Lung (tissue), 16 donors: Measurements from ENCODE around the gene EQTN. TPM values are rescaled to one million over a fixed set of nuclear protein-coding genes. Genes with fewer than 3 reads are reported as not detected.

Source experiments
- ATAC-seq: fragments of 200-7000 bp; cut with Tn5 transposase; one replicate; pipeline ENCODE4 v1.9.1; 2020; ENCODE audit warnings: moderate number of reproducible peaks; ENCODE audit not compliant: insufficient read depth, low FRiP score
- DNase-seq, 3 donors: peaks; one replicate each; pipeline ENCODE4 v3.0.0-alpha.2; 2013 to 2017
- H3K27ac ChIP-seq, 2 donors: one replicate each; pipeline ENCODE4 v1.5.1; 2013; ENCODE audit warnings: mild to moderate bottlenecking in 2 of 2, moderate library complexity in 2 of 2, control low read depth in 1 of 2, inconsistent platforms in 1 of 2, low read depth in 1 of 2, low read length in 1 of 2
- H3K27me3 ChIP-seq, 3 donors: one replicate each; pipeline ENCODE4 v1.5.1; 2013; ENCODE audit warnings: low read length in 2 of 3; ENCODE audit not compliant: control insufficient read depth in 3 of 3, insufficient read depth in 3 of 3
- H3K36me3 ChIP-seq, 4 donors: one replicate each; pipeline ENCODE4 v1.5.1; 2013; ENCODE audit warnings: low read length in 4 of 4, mild to moderate bottlenecking in 1 of 4, moderate library complexity in 1 of 4; ENCODE audit not compliant: control insufficient read depth in 4 of 4, insufficient read depth in 4 of 4
- H3K4me1 ChIP-seq, 5 donors: one replicate each; pipeline ENCODE4 v1.5.1; 2013; ENCODE audit warnings: low read length in 5 of 5, mild to moderate bottlenecking in 2 of 5, moderate library complexity in 1 of 5; ENCODE audit not compliant: control insufficient read depth in 5 of 5, insufficient read depth in 5 of 5
- H3K4me3 ChIP-seq: one replicate; pipeline ENCODE4 v1.5.1; 2013; ENCODE audit warnings: mild to moderate bottlenecking, control low read depth, moderate library complexity
- H3K9ac ChIP-seq, 2 donors: one replicate each; pipeline ENCODE4 v1.5.1; 2013; ENCODE audit warnings: low read length in 2 of 2, control low read depth in 1 of 2; ENCODE audit not compliant: insufficient read depth in 1 of 2
- H3K9me3 ChIP-seq, 4 donors: one replicate each; pipeline ENCODE4 v1.5.1; 2013; ENCODE audit warnings: low read length in 3 of 4, mild to moderate bottlenecking in 1 of 4, moderate library complexity in 1 of 4; ENCODE audit not compliant: control insufficient read depth in 4 of 4, insufficient read depth in 3 of 4
- WGBS, 2 donors: extraction: QIAGEN DNeasy Blood & Tissue Kit; methylation state at CpG; one replicate each; pipeline ENCODE4 v1.1.7; 2013; 5-methylcytosine and 5-hydroxymethylcytosine counted together
- long read RNA-seq, 5 donors: transcript quantifications; one replicate each; lab custom pipeline, GENCODE V29; 2026
- polyA plus RNA-seq, 2 donors: library from polyadenylated mRNA; stranded (reverse); fragments of 200-250 nt; gene quantifications; one replicate each; pipeline ENCODE4 v1.2.1, GENCODE V29; 2013
- total RNA-seq, 2 donors: library from RNA; depleted of rRNA in 1 of 2; stranded (reverse); fragments of >200 nt in 1 of 2; gene quantifications; one replicate each; pipeline ENCODE4 v1.2.1, GENCODE V29; 2014 to 2021
- TF ChIP-seq, protein P1 (sequence below): IDR thresholded peaks from 2 replicates; pipeline ENCODE4 v1.5.1; 2012; ENCODE audit warnings: mild to moderate bottlenecking; ENCODE audit errors: control extremely low read depth, extremely low read depth
- donor health status: control.
- donor health status: control.
- donor health status: Bipolar disorder and iron deficiency.
- donor health status: healthy.
- donor health status: DM: yes; HTN: yes; CAD: no.

EQTN gene
- total RNA-seq (1 to 10 TPM in 1 of 2 donors, not detected in 1; 1.5 TPM), polyA plus RNA-seq (under 1 TPM in 1 of 2 donors, not detected in 1; 0.26 TPM)
- long read RNA-seq, donor 1 = 0 reads
- long read RNA-seq, donor 2 = 0 reads
- long read RNA-seq, donor 3 = 0 reads
- long read RNA-seq, donor 4 = 0 reads
- long read RNA-seq, donor 5 = 0 reads

DNA sequence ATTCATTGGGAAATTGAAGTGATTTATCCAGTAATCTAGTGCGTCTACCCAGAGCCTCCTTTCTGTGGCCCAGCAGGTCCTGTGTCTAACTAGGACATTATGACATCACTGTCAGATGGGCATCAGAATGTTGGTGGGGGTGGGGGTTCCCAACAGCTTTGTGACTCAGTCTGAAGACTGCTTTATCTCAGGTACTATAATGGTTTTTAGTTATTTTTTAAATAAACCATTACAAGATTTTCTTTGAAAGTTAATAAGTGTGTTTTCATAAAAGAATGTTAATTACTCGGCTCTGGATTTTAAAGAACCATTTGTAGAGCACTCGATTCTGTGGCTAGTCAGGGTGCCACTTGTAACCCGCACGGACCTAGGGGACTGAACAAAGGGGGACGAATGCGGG, at the start of gene EQTN:
TSS of gene EQTN (minus strand) at position 101 of the 400 bp plus-strand sequence. CDS start at position 6, 95 bp downstream.
- TF ChIP-seq, protein P1, sequence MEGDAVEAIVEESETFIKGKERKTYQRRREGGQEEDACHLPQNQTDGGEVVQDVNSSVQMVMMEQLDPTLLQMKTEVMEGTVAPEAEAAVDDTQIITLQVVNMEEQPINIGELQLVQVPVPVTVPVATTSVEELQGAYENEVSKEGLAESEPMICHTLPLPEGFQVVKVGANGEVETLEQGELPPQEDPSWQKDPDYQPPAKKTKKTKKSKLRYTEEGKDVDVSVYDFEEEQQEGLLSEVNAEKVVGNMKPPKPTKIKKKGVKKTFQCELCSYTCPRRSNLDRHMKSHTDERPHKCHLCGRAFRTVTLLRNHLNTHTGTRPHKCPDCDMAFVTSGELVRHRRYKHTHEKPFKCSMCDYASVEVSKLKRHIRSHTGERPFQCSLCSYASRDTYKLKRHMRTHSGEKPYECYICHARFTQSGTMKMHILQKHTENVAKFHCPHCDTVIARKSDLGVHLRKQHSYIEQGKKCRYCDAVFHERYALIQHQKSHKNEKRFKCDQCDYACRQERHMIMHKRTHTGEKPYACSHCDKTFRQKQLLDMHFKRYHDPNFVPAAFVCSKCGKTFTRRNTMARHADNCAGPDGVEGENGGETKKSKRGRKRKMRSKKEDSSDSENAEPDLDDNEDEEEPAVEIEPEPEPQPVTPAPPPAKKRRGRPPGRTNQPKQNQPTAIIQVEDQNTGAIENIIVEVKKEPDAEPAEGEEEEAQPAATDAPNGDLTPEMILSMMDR = no peak

DNA sequence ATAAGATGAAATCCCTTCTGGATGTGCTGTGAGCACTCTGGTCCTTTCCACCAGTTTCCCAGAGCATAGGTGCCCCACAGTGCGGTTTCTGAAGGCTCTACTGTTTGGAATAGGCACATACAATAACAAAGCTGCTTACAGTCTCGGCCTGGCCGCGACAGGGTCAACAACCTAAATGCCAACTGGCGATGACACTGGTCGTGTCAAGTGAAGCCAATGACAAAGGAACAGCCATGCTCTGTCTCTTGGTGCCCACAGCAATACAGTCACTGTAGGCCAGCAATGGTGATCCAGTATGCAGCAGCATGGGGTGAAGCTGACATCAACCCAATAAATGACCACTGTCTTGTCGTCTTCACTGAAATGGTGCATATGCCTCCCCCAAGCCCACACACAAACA, 47.8 kb upstream of the EQTN start:
- DNase-seq (no peak), ATAC-seq (no peak)
- H3K9me3 ChIP-seq = no peaks in the 10 kb centered on the region
- TF ChIP-seq, protein P1 = no peak
- WGBS, 2 donors = 95 to 96% methylated on average over 7 of the region's 7 CpGs
- H3K27me3 ChIP-seq = no peaks in the 10 kb centered on the region
- no peak overlapping the region for H3K9ac ChIP-seq
- peaks cover 0 to 40% (median 7%) of the 10 kb centered on the region in 5 donors for H3K4me1 ChIP-seq
- H3K4me3 ChIP-seq = no peak overlapping the region
- no peaks in the 10 kb centered on the region for H3K36me3 ChIP-seq
- H3K27ac ChIP-seq = no peak overlapping the region

More for the DNA sequence above, at the start of gene EQTN:
- no peaks in the 10 kb centered on the region for H3K9me3 ChIP-seq
- no peak for DNase-seq
- H3K36me3 ChIP-seq = no peaks in the 10 kb centered on the region
- H3K4me1 ChIP-seq = no peaks in the 10 kb centered on the region
- ATAC-seq = no peak
- H3K9ac ChIP-seq = no peak within 1 kb of the TSS
- no peak within 1 kb of the TSS for H3K4me3 ChIP-seq
- no peak within 1 kb of the TSS for H3K27ac ChIP-seq
- WGBS, 2 donors = 68 to 79% methylated on average over 7 of the region's 7 CpGs
- no peaks in the 10 kb centered on the region for H3K27me3 ChIP-seq

DNA sequence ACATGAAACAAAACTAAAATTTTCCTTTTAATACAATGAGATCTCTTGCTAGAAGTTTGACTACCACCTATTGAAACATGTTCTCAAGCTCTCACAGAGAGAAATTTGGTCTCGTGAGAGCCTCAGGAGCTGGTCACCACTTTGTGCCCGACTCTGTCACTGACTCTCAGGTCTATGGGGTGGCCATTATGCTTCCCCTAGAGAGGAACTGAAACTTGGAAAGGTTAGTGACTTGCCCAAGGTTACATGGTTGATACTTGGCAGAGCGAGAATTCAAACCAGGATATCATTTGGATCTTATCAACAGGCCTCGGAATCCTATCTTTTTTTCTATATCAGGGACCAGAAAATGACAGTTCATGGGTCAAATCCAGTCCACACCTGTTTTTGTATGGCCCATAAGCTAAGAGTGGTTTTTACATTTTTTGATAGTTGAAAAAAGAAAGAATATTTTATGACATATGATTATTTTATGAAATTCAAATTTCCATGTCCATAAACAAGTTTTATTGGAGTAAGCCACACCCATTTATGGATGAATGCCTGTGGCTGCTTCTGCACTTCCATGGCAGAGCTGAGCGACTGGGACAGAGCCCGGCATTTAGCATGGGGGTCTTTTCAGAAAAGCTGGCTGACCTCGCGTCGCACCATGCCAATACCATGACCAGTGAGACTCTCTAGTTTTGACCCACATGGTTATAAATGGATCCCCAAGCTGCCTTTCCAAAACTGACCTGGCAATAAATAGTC, 44.8 kb upstream of the EQTN start:
- no peak overlapping the region for H3K9ac ChIP-seq
- H3K27me3 ChIP-seq = no peaks in the 10 kb centered on the region
- TF ChIP-seq, protein P1 = no peak
- H3K27ac ChIP-seq = no peak overlapping the region
- H3K4me1 ChIP-seq = peaks cover 0 to 58% (median 27%) of the 10 kb centered on the region in 5 donors
- H3K9me3 ChIP-seq = no peaks in the 10 kb centered on the region
- no peak for DNase-seq
- no peaks in the 10 kb centered on the region for H3K36me3 ChIP-seq
- whole genome bisulfite sequencing, 2 donors = 84 to 88% methylated on average over 9 of the region's 9 CpGs
- no peak overlapping the region for H3K4me3 ChIP-seq
- ATAC-seq = no peak
